ENCODE data around the gene CCN5.
A peak's percentile ranks its signal among the peaks of the same experiment; 100 is the strongest.
"Not testable (repeated sequence)": the region's sequence is repeated elsewhere in the genome, so short reads cannot be mapped to it uniquely, and the experiment has no call there.

CCN5 gene
- total RNA-seq, result 0 reads per million in 4 donors

DNA sequence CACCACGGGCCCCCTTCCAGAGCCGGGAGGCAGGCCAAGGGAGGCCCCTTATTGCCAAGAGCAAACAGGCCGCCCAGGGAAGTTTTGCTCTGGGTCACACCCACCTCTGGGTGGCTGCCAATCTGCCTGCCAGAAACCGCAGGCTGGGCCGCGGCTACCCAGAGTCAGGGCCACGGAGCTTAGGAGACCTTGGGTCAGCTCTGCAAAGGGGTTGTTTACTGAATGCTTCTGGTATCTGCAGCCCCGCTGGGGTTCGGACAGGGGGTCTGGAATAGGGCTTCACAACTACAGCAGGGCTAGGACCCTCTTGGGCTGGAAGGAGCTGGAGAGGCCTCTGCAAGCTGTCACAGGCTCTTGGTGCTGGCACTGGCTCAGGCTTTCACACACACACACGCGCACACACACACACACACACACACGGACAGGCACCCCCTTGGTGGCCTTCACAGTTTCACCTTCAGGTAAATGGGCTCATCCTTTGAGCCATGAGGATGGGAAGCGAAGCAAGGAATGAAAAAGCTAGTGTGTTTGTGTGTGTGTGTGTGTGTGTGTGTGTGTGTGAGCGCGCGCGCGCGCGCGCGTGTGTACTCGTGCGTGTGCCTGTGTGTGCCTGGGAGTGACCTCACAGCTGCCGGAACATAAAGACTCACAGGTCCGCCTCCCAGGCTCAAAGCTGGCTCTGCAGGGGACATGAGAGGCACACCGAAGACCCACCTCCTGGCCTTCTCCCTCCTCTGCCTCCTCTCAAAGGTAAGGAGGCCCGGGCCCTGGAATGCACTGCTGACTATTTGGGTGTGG, at the start of gene CCN5:
Gene CCN5 (plus strand): TSS at position 669 of the 798 bp plus-strand sequence. CDS start 22 bp downstream, at position 691.
- no peak for DNase-seq

DNA sequence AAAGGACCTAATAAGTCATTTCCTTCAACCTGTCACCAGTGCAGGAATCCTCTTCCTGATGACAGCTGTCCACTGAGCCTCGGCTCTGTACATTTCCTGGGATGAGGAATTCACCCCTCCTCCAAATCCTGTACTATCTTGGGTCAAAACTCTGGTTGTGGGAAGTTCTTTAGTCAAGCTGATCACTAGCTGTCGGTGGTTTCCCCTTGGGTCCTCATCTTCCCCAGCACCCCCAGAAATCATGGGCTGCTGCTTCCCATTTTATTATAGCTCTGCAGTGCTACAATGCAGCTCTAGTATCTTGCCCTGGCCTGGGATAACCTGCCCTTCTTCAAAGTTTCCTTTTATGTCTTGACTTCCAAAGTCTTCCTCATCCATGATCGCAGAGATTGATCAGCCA, 49.1 kb upstream of the CCN5 start:
- no peak for DNase-seq

DNA sequence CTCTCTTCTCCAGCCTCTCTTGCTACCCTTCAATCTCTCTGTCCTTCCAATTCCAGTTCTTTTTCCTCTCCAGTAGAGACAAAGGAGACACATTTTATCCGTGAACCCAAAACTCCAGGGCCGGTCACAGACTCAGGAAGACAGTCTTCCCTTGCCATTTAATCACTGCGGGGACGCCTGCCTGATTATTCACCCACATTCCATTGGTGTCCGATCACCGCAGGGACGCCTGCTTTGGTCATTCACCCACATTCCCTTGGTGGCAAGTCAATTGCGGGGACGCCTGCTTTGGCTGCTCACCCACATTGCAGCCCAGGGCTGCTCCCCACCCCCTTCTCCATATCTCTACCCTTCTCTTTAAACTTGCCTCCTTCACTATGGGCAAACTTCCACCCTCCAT, 44.3 kb upstream of the CCN5 start:
- not testable (repeated sequence) for DNase-seq

GRCh38 chr20:44671541-44671940, 43.6 kb upstream of the CCN5 start:
- DNase-seq, result peak in 4 of 5 donors; percentile 40 to 84 (median 49)

GRCh38 chr20:44672318-44672902, 42.8 kb upstream of the CCN5 start:
- not testable (repeated sequence) for DNase-seq

DNA sequence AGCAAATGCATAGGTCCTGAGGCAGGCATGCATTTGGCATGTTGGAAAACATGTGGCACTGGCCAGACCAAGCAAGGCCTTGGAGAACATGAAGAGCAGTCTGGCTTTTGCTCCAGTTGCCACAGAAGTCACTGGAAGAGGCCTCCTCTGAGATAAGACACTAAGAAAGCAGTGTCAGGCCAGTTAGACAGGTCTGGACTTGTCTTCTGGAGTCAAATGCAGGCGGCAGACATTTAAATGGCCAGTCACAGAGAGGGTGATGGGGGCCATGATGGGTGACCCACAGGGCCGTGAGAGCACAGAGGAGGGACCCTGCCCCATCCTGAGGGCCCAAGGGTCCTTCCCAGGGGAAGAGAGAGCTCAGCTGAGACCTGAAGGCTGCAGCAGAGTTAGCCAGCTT, 36.9 kb upstream of the CCN5 start:
- DNase-seq, result no peak

DNA sequence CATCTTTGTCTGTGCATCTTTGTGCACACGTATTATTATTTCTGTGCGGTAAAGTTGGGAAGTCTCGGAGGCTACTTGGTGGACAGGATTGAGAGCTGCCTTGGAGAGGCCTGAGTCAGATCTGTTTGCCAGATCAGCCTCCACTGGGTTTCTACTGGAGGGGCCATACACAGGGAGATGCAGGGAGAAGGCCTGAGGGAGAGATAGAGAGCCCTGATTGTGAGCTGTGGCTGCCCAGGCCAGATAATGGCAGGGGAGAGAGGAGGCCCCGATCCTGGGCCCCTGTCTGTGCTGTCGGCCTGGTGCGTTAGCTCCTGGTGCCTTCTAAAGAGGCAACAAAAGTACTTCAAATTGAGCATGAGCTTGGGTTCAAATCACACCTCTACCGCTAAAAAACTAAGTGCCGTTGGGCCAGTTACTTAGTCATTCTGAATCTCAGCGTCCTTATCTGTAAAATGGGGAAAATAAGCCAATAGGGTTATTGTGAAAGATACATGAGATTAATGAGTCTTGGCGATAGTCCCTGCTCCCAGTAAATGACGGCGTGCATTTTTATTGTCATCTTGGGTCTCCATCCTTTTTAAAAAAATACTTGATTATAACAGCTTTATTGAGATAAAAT, 36.1 kb upstream of the CCN5 start:
- no peak for DNase-seq

GRCh38 chr20:44681796-44682566, 33.2 kb upstream of the CCN5 start:
- no peak for DNase-seq

DNA sequence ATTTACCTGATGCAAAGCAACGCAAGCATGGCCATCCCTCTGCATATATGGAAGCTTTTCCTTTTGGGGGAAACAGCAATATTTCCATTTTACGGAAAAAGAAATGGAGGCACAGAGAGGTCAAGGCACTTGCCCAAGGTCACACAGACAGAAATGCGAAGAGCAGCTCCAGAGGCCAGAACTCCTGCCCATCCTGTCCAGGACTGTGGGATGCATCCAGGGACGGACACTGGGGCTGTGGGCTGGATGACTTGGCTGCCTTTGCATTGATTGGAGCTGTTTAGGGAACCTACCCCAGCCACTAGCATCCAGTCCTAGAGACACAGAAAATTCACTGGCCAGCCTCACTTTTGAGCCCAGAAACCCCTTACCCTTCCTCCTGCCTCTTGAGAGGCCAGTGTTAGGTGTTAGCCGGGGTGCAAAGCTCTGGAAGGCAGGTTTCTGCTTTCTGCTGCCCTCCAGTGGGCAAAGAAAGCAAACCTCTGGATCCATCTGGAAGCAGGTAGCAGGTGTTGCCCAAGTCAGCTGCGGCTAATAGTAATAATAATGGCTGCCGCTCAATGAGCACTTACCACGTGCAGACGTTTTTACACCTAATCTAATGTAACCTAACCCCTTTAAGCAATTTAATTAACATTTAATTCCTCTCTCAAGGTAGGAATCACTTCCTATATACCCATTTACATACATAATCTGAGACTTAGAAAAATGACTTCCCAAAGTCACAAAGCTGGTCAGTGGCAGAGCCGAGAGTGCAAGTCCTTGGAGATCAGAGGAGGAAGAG, 31.7 kb upstream of the CCN5 start:
- DNase-seq, result peak in 3 of 5 donors; percentile 20 to 51 (median 49)

DNA sequence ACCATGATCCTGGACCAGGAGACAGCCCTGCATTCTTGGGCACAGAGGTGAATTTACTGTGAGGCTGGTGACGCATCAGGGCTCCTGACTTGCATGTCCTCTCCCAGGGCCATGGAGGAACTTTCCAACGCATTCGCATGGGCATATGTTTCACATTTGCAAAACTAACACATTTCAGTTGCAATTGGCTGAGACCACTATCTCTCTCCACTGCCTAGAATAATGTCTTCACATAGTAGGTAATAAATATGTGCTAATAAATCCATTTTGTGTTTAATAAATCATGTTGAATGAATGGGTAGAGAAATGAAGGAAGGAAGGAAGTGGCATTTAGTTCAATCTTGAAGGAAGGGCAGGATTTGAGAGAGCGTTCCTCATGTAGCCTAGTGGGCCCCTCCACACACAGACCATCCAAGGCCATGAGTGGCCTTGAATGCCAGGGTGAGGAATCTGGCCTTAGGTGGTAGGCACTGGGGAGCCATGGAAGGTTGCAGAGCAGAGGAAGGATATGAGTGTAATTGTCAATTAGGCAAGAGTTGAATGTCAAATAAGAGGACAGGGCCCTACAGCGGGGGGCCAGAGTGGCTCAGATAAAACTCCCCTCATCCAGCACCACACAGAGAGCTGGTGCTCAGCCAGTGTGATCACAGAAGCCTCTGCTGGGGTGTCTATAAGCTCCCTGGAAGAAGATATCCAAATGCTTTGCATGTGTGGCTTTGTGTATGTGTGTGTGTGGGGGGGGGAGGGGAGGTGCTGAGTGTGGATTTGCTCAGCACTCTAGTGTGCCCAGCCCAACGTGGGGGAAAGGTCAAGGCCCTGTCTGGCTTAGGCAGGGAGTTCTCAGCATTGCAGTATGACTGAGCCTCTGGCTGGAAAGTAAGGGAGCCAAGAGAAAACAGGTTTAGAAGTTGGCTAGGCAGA, 30.9 kb upstream of the CCN5 start:
- no peak for DNase-seq

GRCh38 chr20:44686934-44687333, 28.2 kb upstream of the CCN5 start:
- no peak for DNase-seq

GRCh38 chr20:44688053-44688625, 27.0 kb upstream of the CCN5 start:
- DNase-seq, result no peak

DNA sequence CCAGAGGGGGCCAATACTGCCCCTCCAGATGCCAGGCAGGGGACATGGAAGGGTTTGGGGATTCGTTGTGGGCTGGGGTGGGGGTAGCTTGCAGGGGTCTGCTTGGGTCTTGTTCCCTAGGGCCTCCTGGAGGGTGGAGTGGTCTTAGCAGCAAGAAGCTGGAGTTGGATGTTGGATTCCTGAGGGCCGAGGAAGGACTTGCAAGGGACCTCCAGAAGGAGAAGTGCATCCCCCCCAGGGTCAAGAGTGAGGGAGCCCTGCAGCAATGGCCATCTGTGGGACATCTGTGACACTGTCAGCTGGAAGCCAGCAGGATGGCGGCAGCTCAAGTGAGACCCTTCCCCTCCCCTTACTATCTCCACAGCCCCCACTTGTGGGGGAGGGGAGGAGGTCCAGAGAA, 25.4 kb upstream of the CCN5 start:
- DNase-seq, result no peak

GRCh38 chr20:44690781-44691423, 24.3 kb upstream of the CCN5 start:
- DNase-seq, result no peak

DNA sequence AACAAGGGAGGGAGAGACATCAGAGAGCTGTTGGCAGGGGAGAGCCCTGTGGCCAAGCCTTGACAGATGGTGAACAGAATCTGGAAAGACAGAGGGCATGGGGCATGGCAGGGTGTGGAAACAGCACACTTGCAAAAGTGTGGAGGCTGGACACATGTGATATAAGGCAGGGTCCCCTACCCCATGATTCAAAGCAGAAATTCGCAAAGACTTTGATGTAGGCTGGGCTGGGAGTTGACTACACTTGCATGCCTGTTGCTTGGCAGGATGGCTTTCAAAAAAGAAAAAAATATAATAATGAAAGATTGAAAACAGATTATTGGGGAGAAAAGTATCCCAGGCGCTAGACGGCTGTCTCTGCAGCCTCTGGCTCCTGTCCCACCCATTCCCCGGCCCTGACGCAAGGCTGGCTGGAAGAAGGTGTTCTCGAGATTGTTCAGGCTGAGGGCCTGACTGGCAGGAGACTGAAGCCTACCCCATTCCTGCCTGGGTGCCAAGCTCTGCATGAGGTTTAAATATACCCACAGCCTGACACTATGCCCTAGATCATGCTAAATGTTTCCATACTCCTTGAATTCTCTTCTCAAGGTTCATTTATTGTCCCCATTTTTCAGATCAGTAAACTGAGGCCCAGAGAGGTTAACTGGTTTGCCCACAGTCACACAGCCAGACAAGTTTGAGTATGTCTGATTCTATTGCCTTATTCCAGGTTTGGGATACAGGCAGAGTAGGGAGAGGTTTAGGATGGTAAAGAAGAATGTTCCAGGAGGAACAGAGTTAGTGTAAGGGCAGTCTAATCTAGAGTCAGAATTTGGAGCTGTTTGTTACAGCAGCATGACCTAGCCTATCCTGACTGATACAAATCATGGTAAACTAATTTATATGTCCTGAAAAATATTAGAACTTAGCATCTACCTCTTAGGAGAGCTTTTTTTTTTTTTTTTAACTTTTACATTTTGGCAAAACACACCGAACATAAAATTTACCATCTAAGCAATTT, 23.4 kb upstream of the CCN5 start:
- no peak for DNase-seq

GRCh38 chr20:44692932-44693480, 22.2 kb upstream of the CCN5 start:
- no peak for DNase-seq

- no peak for DNase-seq
Observed at GRCh38 chr20:44693627-44694026, 21.5 kb upstream of the CCN5 start.

- DNase-seq, result no peak
Observed at GRCh38 chr20:44694159-44694558, 21.0 kb upstream of the CCN5 start.

GRCh38 chr20:44695295-44695673, 19.9 kb upstream of the CCN5 start:
- DNase-seq, result no peak

All from T-helper 1 cell (primary cell).